HTERT RPE-1 (cell line): ENCODE data around the gene TEKT3.

Source experiments
- in situ Hi-C: fragments of 300-500 bp; cut with MboI; formaldehyde crosslinking; loops from 4 replicates; pipeline ENCODE4 v1.14.3; 2020; ENCODE audit warnings: low sequenced_read_pairs

The TEKT3 gene

GRCh38 chr17:15350777-15351477, 9.5 kb upstream of the TEKT3 start:
- in situ Hi-C loops: no loop called here

GRCh38 chr17:15349119-15349518, 7.7 kb upstream of the TEKT3 start:
- in situ Hi-C loops: no loop called here

GRCh38 chr17:15348021-15348420, 6.6 kb upstream of the TEKT3 start:
- in situ Hi-C loops: no loop called here

- in situ Hi-C loops: no loop called here
Measured at GRCh38 chr17:15346066-15346595, 4.7 kb upstream of the TEKT3 start.

GRCh38 chr17:15343749-15344148, 2.4 kb upstream of the TEKT3 start:
- in situ Hi-C loops: no loop called here

- in situ Hi-C loops: no loop called here
Measured at GRCh38 chr17:15342460-15342859, 1.1 kb upstream of the TEKT3 start.

GRCh38 chr17:15341966-15342365, 569 bp upstream of the TEKT3 start:
- in situ Hi-C loops: no loop called here

- in situ Hi-C loops: no loop called here
Measured at GRCh38 chr17:15340966-15341365, 431 bp downstream of the TEKT3 start.

GRCh38 chr17:15335446-15335845, 6.0 kb downstream of the TEKT3 start:
- in situ Hi-C loops: no loop called here

- in situ Hi-C loops: no loop called here
Measured at GRCh38 chr17:15334266-15334665, 7.1 kb downstream of the TEKT3 start.

- in situ Hi-C loops: no loop called here
Measured at GRCh38 chr17:15332338-15332737, 9.1 kb downstream of the TEKT3 start.

GRCh38 chr17:15323131-15323530, 18.3 kb downstream of the TEKT3 start:
- in situ Hi-C loops: no loop called here

- in situ Hi-C loops: no loop called here
Measured at GRCh38 chr17:15321556-15322251, 19.7 kb downstream of the TEKT3 start.

GRCh38 chr17:15319452-15320010, 21.9 kb downstream of the TEKT3 start:
- in situ Hi-C loops: no loop called here

- in situ Hi-C loops: no loop called here
Measured at GRCh38 chr17:15311996-15312395, 29.4 kb downstream of the TEKT3 start.

GRCh38 chr17:15309793-15310192, 31.6 kb downstream of the TEKT3 start:
- in situ Hi-C loops: no loop called here

GRCh38 chr17:15309236-15309635, 32.2 kb downstream of the TEKT3 start:
- in situ Hi-C loops: no loop called here

GRCh38 chr17:15308758-15309157, 32.6 kb downstream of the TEKT3 start:
- in situ Hi-C loops: no loop called here

- in situ Hi-C loops: no loop called here
Measured at GRCh38 chr17:15307710-15308111, 33.7 kb downstream of the TEKT3 start.

GRCh38 chr17:15303851-15304250, 37.5 kb downstream of the TEKT3 start:
- in situ Hi-C loops: no loop called here

- in situ Hi-C loops: no loop called here
Measured at GRCh38 chr17:15303268-15303667, 38.1 kb downstream of the TEKT3 start.

- in situ Hi-C loops: no loop called here
Measured at GRCh38 chr17:15301845-15302244, 39.6 kb downstream of the TEKT3 start.
